ENCODE results near the gene NR1D1. TPM values are rescaled to one million over a fixed set of nuclear protein-coding genes. Genes with fewer than 3 reads are reported as not detected.

Gene NR1D1
- polyA plus RNA-seq, 1 of the 3 experiments (the other 2 are of a cell fraction): 6.5 TPM

- peak; percentile 49; the same call in 1 of the 2 replicates for TF ChIP-seq GABPA (IDR thresholded peaks at IDR 0.05; ENCODE audit: low read depth)
- no peak for TF ChIP-seq RFX5 (IDR thresholded peaks at IDR 0.05; ENCODE audit: low read length)
- TF ChIP-seq CHD2 (IDR thresholded peaks at IDR 0.05; ENCODE audit: low read length, partially characterized antibody): peak; percentile 64
- TF ChIP-seq FOXM1 (IDR thresholded peaks at IDR 0.05; ENCODE audit: low read depth): 0 out of 2 replicates have a peak, but pooled peaks have one; percentile 54
- TF ChIP-seq PBX3 (IDR thresholded peaks at IDR 0.05): peak; percentile 87
- peak; percentile 65; the same call in 1 of the 2 replicates for TF ChIP-seq USF1 (IDR thresholded peaks at IDR 0.05; ENCODE audit: borderline replicate concordance, low read depth)
- TF ChIP-seq NFIC (IDR thresholded peaks at IDR 0.05; ENCODE audit: borderline replicate concordance): peak; percentile 37; the same call in 1 of the 2 replicates
- peak; percentile 50 for TF ChIP-seq ELF1 (IDR thresholded peaks at IDR 0.05)
- TF ChIP-seq GATA2 (CRISPR knock-in tag; IDR thresholded peaks at IDR 0.05): no peak
- TF ChIP-seq RXRA (IDR thresholded peaks at IDR 0.05; ENCODE audit: borderline replicate concordance, low read depth): peak; percentile 84; the same call in 1 of the 2 replicates
- peak; percentile 99 for TF ChIP-seq MAX (IDR thresholded peaks at IDR 0.05; ENCODE audit: low read depth)
These were observed 1.4 kb downstream of the NR1D1 start (continued) for GRCh38 chr17:40098846-40099618.

- no peak for DNase-seq
- WGBS (ENCODE audit: low lambda C conversion rate): 82% methylated on average over 8 of the region's 9 CpGs
- CTCF ChIA-PET: interaction anchor here (0.9 to 12.5 kb wide), 11 partner anchors 8 to 79 kb away, joined by 3 to 98 read pairs (median 4); partner anchors contain the start of gene RAPGEFL1
- no peaks in the 10 kb centered on the region for H3K27me3 ChIP-seq (ENCODE audit: insufficient read depth)
- peak overlapping the region; percentile 71 to 95 for H3K27ac ChIP-seq (ENCODE audit: low read depth in 2 of 2, low read length in 1 of 2)
- no peak overlapping the region for H2AFZ ChIP-seq (ENCODE audit: low read depth)
- H3K79me2 ChIP-seq (ENCODE audit: insufficient read depth): peaks cover 31% of the 10 kb centered on the region
- H4K20me1 ChIP-seq (ENCODE audit: insufficient read depth): 0 out of 2 replicates have a peak, but pooled peaks cover 5% of the 10 kb centered on the region
- H3K4me1 ChIP-seq (ENCODE audit: control insufficient read depth in 1 of 2, insufficient read depth in 2 of 2, low read depth in 1 of 2, low read length in 1 of 2): peaks cover 13 to 28% of the 10 kb centered on the region in 2 experiments; a peak in 1 of 4 replicates
- H3K4me2 ChIP-seq: peak overlapping the region; percentile 96
- peaks cover 14% of the 10 kb centered on the region for H3F3A ChIP-seq (replicated peaks; ENCODE audit: insufficient read depth)
- no peaks in the 10 kb centered on the region for H3K9me2 ChIP-seq
- H3K36me3 ChIP-seq (replicated peaks in 1 of 2; ENCODE audit: control insufficient read depth in 1 of 2, insufficient read depth in 2 of 2, low read length in 1 of 2): peaks cover 29 to 30% of the 10 kb centered on the region in 2 experiments
- peak overlapping the region; percentile 57 to 73; a peak in 3 of 4 replicates for H3K4me3 ChIP-seq (ENCODE audit: low read depth in 2 of 2, low read length in 1 of 2)
- POLR2A ChIA-PET: interaction anchor here (1.4 to 3.3 kb wide), 3 partner anchors 14 to 121 kb away, joined by 3 to 25 read pairs (median 9); partner anchors contain the start of gene WIPF2
- H3K9ac ChIP-seq: peak overlapping the region; percentile 68
- TF ChIP-seq RCOR1 (IDR thresholded peaks at IDR 0.05; ENCODE audit: low read length) (no peak), RAD21 (IDR thresholded peaks at IDR 0.05; ENCODE audit: low read length) (no peak), CHD2 (IDR thresholded peaks at IDR 0.05; ENCODE audit: low read length, partially characterized antibody) (no peak), TAF1 (IDR thresholded peaks at IDR 0.05; ENCODE audit: borderline replicate concordance, low read depth, low read length) (no peak), USF1 (IDR thresholded peaks at IDR 0.05; ENCODE audit: borderline replicate concordance, low read depth) (no peak), RXRA (IDR thresholded peaks at IDR 0.05; ENCODE audit: borderline replicate concordance, low read depth) (no peak)
- H3K9me3 ChIP-seq: no peaks in the 10 kb centered on the region
These were observed 2.2 kb downstream of the NR1D1 start for GRCh38 chr17:40097931-40098845.
